Nephron progenitor cell (in vitro differentiated cells): ENCODE measurements around the gene JUND.

Experiments used
- DNase-seq: peaks from one replicate; pipeline ENCODE4 v3.0.0; 2021
- H3K27ac Mint-ChIP-seq: 2 replicates; pipeline ENCODE4 v1.8.0; 2021; ENCODE audit warnings: mild to moderate bottlenecking, moderate library complexity, mixed read lengths
- H3K27me3 Mint-ChIP-seq: 2 replicates; pipeline ENCODE4 v1.8.0; 2021; ENCODE audit warnings: mild to moderate bottlenecking, low read depth, mixed read lengths; ENCODE audit not compliant: poor library complexity
- H3K36me3 Mint-ChIP-seq: 2 replicates; pipeline ENCODE4 v1.8.0; 2021; ENCODE audit warnings: low read depth, mixed read lengths
- H3K4me1 Mint-ChIP-seq: 2 replicates; pipeline ENCODE4 v1.8.0; 2021; ENCODE audit warnings: mixed read lengths
- H3K4me3 Mint-ChIP-seq: 2 replicates; pipeline ENCODE4 v1.8.0; 2021; ENCODE audit warnings: mild to moderate bottlenecking, moderate library complexity, mixed read lengths
- H3K9me3 Mint-ChIP-seq: 2 replicates; pipeline ENCODE4 v1.8.0; 2021; ENCODE audit warnings: mild to moderate bottlenecking, moderate library complexity, mixed read lengths
- TF ChIP-seq, protein P1 (sequence below): fragments of 200-600 bp; sonication (generic); IDR thresholded peaks from 2 replicates; pipeline ENCODE4 v1.5.0; 2021; ENCODE audit warnings: antibody characterized with exemption

JUND gene

DNA sequence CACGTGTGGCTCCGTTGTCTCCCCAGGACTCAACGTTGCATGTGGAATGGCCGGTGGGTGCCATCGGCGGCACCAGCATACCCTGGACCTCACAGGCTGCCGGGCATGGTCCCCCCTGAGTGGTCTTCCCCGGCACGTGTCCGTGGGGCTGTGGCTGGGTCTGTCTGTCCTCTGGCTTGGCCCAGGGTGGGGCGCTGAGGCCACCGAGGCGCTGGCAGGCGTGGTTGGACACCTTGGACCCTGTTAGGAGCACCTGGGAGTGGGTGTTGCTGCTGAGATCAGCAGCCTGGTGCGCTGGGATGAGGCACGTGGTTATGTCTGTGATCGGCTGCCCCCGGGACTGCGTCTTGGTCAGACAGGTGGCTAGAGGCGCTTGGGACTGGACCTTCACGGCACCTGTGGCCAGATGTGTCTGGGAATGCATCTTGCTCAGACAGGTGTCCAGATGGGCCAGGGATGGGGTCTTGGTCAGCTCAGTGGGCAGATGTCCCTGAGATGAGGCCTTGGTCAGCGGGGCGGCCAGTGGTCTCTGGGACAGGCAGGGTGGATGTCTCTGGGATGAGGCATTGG lies 16.4 kb downstream of the JUND start:
- TF ChIP-seq, protein P1, sequence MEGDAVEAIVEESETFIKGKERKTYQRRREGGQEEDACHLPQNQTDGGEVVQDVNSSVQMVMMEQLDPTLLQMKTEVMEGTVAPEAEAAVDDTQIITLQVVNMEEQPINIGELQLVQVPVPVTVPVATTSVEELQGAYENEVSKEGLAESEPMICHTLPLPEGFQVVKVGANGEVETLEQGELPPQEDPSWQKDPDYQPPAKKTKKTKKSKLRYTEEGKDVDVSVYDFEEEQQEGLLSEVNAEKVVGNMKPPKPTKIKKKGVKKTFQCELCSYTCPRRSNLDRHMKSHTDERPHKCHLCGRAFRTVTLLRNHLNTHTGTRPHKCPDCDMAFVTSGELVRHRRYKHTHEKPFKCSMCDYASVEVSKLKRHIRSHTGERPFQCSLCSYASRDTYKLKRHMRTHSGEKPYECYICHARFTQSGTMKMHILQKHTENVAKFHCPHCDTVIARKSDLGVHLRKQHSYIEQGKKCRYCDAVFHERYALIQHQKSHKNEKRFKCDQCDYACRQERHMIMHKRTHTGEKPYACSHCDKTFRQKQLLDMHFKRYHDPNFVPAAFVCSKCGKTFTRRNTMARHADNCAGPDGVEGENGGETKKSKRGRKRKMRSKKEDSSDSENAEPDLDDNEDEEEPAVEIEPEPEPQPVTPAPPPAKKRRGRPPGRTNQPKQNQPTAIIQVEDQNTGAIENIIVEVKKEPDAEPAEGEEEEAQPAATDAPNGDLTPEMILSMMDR, result no peak
- DNase-seq, result no peak
- H3K4me1 Mint-ChIP-seq, result no peaks in the 10 kb centered on the region

DNA sequence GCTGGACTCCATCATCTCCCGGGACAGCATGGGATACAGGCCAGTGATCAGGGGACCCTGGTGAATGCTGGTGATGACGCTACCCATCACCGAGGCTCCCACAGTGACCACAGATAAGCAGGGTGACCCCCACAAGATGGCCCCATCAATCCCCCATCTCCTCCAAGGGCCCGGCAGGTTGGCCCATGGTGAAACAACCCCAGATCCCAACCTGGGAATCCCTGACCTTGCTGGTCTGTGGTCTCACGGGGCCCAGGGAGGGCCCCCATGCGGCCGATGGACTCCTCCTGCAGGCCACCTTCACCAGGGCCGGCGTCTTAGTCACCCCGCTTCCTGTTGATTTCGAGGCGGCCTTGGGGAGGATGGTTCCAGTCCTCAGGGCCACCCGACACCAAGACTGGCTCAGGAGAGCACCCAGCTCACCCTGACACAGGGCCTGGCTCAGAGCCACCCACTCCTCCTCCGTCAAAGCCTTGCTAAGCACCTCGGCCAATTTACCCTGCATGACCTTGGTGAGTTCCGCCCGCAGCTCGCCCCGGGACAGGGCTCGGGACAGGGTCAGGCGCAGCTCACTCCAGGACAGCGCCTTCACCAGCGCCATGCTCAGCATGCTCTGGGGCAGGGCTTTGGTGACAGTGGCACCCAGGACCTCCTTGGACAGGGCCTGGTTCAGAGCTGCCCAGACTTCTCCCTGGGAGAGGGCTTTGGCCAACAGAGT lies 17.1 kb downstream of the JUND start:
- no peak for DNase-seq
- no peaks in the 10 kb centered on the region for H3K27me3 Mint-ChIP-seq
- TF ChIP-seq, protein P1, result no peak
- no peaks in the 10 kb centered on the region for H3K4me1 Mint-ChIP-seq
- H3K27ac Mint-ChIP-seq, result no peak overlapping the region
- peaks cover 25% of the 10 kb centered on the region for H3K36me3 Mint-ChIP-seq
- no peaks in the 10 kb centered on the region for H3K9me3 Mint-ChIP-seq
- no peak overlapping the region for H3K4me3 Mint-ChIP-seq

More for the DNA sequence above, 16.4 kb downstream of the JUND start:
- Mint-ChIP-seq H3K27ac (no peak overlapping the region), H3K4me3 (no peak overlapping the region), H3K27me3 (no peaks in the 10 kb centered on the region), H3K9me3 (no peaks in the 10 kb centered on the region), H3K36me3 (peaks cover 26% of the 10 kb centered on the region)

DNA sequence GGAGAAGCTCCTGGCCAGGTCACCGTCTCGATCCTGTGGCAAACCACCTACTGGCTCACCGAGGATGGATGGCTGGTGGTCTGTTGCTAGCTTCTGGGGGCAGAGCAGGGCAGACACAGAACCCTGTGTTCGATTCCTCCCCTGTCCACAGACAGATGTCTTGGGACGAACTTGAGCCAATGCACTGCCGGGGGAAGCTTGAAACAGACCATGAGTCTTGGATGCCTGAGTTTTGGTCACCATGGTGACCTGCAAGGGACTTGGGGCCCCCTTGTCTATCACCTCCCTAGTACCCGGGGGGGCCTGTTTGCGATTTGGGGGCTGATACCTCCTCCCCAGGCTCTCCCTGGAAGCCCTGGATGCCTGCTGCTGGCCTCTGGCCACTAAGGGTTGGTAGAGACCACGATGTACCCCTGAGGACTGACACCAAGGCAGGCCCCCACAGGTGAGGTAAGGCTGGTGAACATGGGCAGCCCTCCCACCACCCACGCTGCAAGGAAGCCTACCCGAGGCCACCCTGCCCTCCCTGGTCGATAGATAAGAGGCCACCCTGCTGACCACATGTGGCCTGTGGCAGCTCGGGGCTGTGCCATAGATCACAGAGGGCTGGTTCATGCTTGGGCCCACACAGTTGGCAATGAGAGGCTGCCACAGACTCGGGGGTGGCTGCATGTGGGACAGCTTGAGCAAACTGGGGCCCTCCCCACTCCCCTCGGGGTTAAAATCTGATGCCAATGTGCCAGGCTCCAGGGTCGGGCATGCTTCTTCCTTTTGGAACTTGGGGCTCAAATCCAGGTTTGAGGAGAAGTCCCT lies 17.9 kb downstream of the JUND start:
- Mint-ChIP-seq H3K4me1 (no peaks in the 10 kb centered on the region), H3K9me3 (no peaks in the 10 kb centered on the region), H3K27ac (no peak overlapping the region), H3K27me3 (no peaks in the 10 kb centered on the region), H3K4me3 (no peak overlapping the region), H3K36me3 (peaks cover 21% of the 10 kb centered on the region)
- no peak for DNase-seq
- TF ChIP-seq, protein P1, result no peak

DNA sequence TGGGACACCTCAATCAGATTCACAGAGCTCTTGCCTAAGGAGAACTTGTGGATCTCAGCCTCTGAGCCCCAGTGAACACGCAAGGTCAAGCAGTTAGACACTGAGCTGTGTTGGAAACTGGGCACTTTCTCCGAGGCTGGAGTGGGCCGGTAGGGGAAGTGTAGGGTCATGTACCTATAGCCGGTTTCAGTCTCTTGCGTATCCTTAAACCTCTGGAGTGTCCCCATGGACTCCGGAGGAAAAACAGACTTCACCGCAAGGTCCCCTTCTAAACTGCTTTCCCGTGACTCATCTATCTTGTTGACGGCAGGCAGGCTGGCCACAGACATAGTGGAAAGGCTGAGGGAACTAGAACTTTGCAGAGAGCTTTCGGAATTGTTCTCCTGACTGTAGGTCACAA lies 18.5 kb downstream of the JUND start:
- TF ChIP-seq, protein P1, result no peak
- H3K9me3 Mint-ChIP-seq, result no peaks in the 10 kb centered on the region
- no peak overlapping the region for H3K4me3 Mint-ChIP-seq
- peaks cover 15% of the 10 kb centered on the region for H3K36me3 Mint-ChIP-seq
- H3K27me3 Mint-ChIP-seq, result no peaks in the 10 kb centered on the region
- DNase-seq, result no peak
- no peaks in the 10 kb centered on the region for H3K4me1 Mint-ChIP-seq
- H3K27ac Mint-ChIP-seq, result no peak overlapping the region

DNA sequence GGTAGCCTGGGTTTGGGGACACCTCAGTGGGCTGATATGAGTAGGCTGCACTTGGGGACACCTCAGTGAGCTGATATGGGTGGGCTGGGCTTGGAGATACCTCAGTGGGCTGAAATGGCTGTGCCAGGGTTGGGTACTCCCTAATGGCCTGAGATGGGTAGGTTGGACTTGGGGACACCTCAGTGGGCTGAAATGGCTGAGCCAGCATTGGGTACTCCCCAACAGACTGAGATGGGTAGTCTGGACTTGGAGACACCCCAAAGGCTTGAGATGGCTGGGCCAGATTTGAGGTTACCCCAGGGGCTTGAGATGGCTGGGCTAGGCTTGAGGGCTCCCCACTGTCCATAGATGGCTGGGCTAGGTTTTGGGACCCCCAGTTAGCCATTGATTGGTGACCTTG lies 19.3 kb downstream of the JUND start:
- TF ChIP-seq, protein P1, result no peak
- H3K36me3 Mint-ChIP-seq, result peaks cover 13% of the 10 kb centered on the region
- H3K27me3 Mint-ChIP-seq, result peaks cover under 1% of the 10 kb centered on the region
- no peaks in the 10 kb centered on the region for H3K4me1 Mint-ChIP-seq
- no peaks in the 10 kb centered on the region for H3K9me3 Mint-ChIP-seq
- DNase-seq, result no peak
- no peak overlapping the region for H3K4me3 Mint-ChIP-seq
- no peak overlapping the region for H3K27ac Mint-ChIP-seq
